Stimulated activated CD8-positive, alpha-beta memory T cell treated with anti-CD3 and anti-CD28 coated beads, Interleukin-7, amount 100 ng/mL, for 1 hour (primary cell): ENCODE data around the gene TTC9C.
"Not testable (repeated sequence)": the region's sequence is repeated elsewhere in the genome, so short reads cannot be mapped to it uniquely, and the experiment has no call there.

Experiments
- DNase-seq, 2 donors: peaks; one replicate each; pipeline ENCODE4 v3.0.0-alpha.2; 2020; ENCODE audit warnings: low read depth in 2 of 2

Gene TTC9C

GRCh38 chr11:62709247-62710000 lies 18.9 kb upstream of the TTC9C start:
- DNase-seq, result peak; percentile 90 to 92

DNA sequence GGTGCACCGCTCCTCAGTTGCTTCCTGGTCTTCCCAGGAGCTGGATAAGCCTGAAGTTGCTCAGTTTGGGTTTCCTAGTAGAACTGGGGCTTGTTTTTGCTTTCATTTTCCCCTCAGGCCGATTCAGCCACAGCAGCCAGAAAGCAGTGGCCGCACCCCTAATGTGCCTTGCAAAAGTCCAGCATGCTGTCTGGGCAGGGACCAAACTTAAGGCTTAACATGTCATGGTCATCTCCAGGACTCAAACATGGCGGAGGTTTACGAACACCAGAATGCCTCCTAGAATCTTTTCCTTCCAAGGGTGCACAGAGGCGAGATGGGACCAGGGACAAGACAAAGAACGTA lies 18.3 kb upstream of the TTC9C start:
- DNase-seq, result no peak

- no peak for DNase-seq
These were observed 15.9 kb upstream of the TTC9C start for GRCh38 chr11:62712276-62712812.

DNA sequence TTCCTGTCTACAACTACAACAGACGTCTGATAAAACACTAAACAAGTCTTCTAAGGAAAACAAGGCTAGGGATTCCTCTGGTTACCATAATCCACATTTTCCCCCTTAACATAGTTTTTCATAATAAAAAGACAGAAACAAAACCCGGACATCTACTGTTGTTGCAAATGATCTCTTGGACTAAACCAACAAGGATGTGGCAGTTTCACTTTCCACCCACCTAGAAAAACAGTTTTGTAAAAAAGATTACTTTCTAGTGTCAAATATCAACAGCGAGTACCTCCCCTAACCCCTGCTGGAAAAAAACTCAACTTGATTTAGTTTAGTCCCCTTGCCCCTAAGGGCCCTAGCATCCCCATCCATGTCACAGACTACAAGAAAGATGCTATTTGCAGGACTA lies 15.4 kb upstream of the TTC9C start:
- no peak for DNase-seq

DNA sequence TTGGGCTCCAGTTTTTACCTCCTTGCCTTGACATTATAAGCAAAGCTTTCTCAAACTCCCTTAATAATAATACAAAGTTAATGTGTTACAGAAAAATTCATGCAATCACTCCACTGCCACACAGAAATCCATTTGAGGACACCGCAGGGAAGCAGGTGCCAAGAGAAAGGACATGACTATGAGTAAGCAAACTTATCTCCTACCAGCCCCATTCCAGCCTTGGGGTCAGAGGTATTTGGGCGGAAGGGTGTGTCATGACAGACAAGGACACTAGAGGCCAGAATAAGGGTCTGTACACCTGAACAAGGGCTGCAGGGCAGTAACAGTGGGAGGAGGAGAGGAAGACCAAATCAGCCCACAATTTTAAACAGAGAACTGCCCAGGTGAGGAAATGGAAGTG lies 14.9 kb upstream of the TTC9C start:
- DNase-seq, result no peak

- DNase-seq, result no peak
These were observed 12.8 kb upstream of the TTC9C start for GRCh38 chr11:62715150-62716130.

DNA sequence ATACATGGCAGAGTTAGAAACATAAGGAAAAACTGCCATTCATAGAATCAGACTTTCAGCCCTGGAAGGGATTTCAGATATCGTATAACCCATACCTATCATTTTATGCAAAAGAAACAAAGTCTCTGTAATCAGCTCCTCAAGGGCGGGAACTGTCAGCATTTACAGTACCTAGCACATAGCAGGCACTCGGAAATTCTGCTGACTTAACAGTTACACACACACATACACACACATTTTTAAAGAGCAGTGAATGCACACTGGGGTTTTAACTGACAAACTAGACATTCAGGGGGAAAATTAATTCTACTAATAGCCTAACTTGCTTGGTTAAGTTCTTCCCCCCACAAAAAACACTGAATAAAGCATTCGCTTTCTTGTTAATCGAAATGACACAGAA lies 12.1 kb upstream of the TTC9C start:
- DNase-seq, result no peak

DNA sequence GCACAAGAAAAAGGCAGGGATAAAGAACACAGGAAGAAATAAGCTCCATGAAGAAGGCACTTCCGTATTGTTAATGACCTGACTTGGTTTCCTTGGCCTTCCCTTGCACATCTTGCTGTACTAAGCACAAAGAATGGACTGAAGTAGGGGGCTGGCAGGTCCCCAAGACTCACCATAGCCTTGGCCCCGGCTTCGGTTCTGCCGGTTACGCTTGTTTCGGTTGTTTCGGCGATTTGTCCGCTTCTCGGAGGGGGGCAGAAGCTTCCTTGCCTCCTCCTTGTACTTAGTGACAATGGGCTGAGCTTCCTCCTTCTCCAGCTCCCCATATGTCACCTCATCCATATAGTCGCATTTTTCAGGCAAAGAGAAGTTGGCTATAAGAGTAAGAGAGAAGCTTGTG lies 11.5 kb upstream of the TTC9C start:
- DNase-seq, result no peak

DNA sequence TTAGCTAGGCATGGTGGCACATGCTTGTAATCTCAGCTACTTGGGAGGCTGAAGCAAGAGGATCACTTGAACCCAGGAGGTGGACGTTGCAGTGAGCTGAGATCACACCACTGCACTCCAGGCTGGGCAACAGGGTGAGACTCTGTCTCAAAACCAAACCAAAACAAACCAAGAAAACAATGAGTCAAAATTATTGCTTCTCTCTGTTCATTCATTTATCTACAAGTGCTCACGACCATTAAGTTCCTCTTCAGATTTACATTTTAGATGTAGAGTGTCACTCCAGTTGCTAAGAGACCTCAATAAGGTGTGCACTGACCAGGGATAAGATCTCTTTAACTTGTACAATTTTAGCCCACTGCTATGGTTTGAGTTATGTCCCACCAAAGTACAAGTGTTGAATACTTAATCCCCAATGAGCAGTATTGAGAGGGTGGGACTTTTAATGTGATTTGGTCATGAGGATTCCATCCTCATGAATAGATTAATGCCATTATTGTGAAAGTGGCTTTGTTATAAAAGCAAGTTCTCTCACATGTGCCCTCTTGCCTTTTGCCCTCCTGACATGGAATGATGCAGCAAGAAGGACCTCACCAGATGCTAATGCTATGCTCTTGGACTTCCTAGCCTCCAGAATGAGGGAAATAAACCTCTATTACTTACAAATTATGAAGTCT lies 8.8 kb upstream of the TTC9C start:
- DNase-seq, result no peak

- DNase-seq, result no peak
These were observed 6.3 kb upstream of the TTC9C start for GRCh38 chr11:62721994-62722393.

- DNase-seq, result no peak
These were observed 4.1 kb upstream of the TTC9C start for GRCh38 chr11:62724171-62724570.

- DNase-seq, result no peak
These were observed 2.6 kb upstream of the TTC9C start for GRCh38 chr11:62725646-62726045.

DNA sequence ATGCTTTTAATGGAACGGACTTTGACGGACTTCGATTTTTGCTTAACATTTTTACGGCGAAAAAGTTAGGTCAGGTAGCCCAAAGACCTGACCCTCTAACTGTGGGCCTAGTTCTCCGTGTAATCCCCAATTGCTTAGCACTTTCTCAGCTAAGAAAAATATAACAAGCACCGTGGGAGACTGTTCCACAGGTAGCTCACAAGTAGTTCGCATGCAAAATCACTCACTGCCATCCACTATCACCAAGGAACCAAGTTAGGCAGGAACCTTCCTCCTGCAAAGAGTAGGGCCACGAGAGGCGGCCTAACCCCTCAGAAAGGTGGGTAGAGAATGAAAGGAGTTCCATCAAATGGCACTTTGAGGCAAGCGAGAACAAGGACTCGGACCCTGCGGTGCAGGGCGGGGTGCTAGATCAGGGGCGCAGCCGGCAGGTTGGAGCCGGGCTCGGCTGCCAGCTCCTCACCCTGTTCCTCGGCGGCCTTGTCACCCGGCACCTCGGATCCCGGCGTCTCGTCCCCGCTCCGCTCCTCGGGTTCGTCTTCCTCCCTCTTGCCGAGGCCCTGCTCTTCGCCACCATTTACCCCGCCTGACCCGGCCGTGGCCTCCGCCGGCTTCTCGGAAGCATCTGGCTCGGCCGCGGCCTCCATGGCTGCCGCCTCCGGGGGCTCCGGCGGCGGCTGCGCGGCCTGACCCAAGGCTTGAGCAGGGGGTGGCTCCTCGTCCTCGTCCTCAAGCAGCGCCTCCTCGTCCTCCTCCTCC lies 2.0 kb upstream of the TTC9C start:
- DNase-seq, result no peak

DNA sequence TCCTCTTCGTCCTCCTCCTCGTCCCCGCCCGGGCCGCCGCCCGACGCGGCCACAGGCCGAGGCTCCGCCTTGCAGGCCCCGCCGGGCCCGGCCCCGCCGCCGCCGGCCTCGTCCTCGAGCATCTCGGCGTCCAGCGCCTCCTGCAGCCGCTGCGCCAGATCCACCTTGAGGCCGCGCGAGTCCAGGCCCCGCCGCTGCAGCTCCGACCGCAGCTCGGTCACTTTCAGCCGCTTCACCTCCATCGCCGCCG lies 1.4 kb upstream of the TTC9C start:
- no peak for DNase-seq

- peak; percentile 93 to 96 for DNase-seq
These were observed 968 bp upstream of the TTC9C start, which contains the start of gene HNRNPUL2 for GRCh38 chr11:62727165-62727871. TSS of gene HNRNPUL2 (minus strand) at chr11:62727457. CDS start at chr11:62727156, 301 bp downstream.

- DNase-seq, result peak; percentile 46 to 52
These were observed 465 bp upstream of the TTC9C start for GRCh38 chr11:62727872-62728170.

DNA sequence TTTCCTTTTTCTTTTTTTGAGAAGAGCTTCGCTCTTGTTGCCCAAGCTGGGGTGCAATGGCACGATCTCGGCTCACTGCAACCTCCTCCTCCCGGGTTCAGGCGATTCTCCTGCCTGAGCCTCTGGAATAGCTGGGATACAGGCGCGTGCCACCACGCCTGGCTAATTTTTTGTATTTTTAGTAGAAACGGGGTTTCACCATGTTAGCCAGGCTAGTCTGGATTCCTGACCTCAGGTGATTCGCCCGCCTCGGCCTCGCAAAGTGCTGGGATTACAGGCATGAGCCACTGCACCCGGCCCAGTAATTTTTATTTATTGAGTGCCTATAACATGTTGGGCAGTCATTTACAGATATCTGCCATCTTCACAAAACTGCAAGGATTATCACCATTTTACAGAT lies 1.8 kb downstream of the TTC9C start:
- not testable (repeated sequence) for DNase-seq

DNA sequence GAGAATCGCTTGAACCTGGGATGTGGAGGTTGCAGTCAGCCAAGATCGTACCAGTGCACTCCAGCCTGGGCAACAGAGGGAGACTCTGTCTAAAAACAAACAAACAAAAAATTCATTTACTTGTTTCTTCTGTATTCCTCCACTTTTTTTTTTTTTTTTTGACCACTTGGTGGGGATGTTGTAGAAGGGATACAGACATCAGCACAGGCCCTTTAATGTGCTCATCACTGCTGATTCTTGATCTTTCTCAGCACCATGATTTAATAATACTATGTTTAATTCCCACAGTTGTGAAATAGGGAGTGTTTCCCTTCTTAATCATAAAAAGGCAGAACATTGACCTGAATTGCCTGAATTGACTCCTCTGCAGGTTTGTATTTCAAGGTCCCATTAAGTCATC lies 4.5 kb downstream of the TTC9C start:
- no peak for DNase-seq

- DNase-seq, result no peak
These were observed 8.9 kb downstream of the TTC9C start for GRCh38 chr11:62737196-62737595.

DNA sequence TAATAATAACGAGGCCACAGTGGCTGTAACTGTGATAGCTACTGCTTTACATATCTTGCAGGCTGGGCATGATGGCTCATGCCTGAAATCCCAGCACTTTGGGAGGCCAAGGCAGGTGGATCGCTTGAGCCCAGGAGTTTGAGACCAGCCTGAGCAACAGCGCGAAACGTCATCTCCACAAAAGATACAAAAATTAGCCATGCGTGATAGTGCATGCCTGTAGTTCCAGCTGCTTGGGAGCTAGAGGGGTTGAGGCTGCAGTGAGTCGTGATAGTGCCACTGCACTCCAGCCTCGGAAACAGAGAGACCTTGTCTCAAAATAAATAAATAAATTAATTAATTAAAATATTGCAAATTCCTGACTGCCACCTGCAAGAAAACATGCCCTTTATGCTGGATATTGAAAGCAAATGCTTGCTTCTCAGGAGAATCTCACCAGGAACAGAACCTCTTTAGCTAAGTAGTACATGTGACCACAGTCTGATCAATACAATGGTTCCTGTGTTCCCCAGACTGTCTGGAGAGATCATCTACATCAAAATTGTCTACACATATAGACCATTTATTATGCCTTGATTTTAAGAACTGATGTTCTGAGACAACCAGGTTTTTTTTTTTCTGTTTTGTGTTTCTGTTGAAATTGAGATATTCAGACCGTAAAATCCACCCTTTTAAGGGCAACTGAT lies 19.3 kb downstream of the TTC9C start:
- no peak for DNase-seq

DNA sequence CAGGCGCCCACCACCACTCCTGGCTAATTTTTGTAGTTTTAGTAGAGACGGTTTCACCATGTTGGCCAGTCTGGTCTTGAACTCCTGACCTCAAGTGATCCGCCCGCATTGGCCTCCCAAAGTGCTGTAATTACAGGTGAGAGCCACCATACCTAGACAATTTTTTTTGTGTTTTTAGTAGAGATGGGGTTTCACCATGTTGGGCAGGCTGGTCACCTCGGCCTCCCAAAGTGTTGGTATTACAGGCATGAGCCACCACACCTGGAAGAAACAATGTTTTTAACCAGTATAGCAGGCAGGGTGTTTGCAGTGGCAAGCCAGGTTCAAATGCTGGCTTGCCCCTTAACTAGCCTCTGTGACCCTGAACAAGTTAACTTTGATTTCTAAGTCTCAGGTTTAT lies 21.6 kb downstream of the TTC9C start:
- DNase-seq, result not testable (repeated sequence)
